ENCODE measurements around the gene OSCAR. TPM values are rescaled to one million over a fixed set of nuclear protein-coding genes. Genes with fewer than 3 reads are reported as not detected.
"Not testable (repeated sequence)": the region's sequence is repeated elsewhere in the genome, so short reads cannot be mapped to it uniquely, and the experiment has no call there.

OSCAR gene
- total and polyA plus RNA-seq, 2 of the 13 experiments (the other 11 are each of a cell fraction or from before 2014, with no cell fraction given) = 1.9 TPM; not detected in 1

DNA sequence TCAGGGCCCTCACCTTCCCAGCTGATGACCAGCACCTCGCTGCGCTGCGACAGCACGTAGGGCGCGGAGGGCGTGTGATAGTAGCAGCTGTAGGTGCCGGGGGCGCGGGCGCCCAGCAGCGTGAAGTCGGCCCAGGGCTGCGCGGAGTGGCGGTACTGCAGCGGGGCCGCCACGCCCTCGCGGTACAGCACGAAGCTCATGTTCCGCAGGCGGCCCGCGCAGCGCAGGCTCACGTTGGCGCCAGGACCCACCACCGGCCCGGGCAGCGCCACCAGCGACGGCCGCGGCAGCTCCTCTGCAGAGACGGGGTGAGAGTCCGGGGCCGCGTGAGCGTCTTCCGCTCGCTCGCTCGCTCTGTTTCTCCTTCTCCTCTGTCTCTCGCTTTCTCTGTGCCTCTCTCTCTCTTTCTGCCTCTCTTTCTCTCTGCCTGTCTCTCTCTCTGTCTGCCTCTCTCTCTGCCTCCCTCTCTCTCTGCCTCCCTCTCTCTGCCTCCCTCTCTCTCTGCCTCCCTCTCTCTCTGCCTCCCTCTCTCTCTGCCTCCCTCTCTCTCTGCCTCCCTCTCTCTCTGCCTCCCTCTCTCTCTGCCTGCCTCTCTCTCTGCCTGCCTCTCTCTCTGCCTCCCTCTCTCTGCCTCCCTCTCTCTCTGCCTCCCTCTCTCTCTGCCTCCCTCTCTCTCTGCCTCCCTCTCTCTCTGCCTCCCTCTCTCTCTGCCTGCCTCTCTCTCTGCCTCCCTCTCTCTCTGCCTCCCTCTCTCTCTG lies 4.6 kb downstream of the OSCAR start (continued):
- TF ChIP-seq, protein P1, sequence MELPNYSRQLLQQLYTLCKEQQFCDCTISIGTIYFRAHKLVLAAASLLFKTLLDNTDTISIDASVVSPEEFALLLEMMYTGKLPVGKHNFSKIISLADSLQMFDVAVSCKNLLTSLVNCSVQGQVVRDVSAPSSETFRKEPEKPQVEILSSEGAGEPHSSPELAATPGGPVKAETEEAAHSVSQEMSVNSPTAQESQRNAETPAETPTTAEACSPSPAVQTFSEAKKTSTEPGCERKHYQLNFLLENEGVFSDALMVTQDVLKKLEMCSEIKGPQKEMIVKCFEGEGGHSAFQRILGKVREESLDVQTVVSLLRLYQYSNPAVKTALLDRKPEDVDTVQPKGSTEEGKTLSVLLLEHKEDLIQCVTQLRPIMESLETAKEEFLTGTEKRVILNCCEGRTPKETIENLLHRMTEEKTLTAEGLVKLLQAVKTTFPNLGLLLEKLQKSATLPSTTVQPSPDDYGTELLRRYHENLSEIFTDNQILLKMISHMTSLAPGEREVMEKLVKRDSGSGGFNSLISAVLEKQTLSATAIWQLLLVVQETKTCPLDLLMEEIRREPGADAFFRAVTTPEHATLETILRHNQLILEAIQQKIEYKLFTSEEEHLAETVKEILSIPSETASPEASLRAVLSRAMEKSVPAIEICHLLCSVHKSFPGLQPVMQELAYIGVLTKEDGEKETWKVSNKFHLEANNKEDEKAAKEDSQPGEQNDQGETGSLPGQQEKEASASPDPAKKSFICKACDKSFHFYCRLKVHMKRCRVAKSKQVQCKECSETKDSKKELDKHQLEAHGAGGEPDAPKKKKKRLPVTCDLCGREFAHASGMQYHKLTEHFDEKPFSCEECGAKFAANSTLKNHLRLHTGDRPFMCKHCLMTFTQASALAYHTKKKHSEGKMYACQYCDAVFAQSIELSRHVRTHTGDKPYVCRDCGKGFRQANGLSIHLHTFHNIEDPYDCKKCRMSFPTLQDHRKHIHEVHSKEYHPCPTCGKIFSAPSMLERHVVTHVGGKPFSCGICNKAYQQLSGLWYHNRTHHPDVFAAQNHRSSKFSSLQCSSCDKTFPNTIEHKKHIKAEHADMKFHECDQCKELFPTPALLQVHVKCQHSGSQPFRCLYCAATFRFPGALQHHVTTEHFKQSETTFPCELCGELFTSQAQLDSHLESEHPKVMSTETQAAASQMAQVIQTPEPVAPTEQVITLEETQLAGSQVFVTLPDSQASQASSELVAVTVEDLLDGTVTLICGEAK (IDR thresholded peaks at IDR 0.05) = not testable (repeated sequence)
- TF ChIP-seq, protein P1 (CRISPR knock-in tag; IDR thresholded peaks at IDR 0.05) = peak; percentile 81; the same call in 1 of the 2 replicates
- TF ChIP-seq, protein P2, sequence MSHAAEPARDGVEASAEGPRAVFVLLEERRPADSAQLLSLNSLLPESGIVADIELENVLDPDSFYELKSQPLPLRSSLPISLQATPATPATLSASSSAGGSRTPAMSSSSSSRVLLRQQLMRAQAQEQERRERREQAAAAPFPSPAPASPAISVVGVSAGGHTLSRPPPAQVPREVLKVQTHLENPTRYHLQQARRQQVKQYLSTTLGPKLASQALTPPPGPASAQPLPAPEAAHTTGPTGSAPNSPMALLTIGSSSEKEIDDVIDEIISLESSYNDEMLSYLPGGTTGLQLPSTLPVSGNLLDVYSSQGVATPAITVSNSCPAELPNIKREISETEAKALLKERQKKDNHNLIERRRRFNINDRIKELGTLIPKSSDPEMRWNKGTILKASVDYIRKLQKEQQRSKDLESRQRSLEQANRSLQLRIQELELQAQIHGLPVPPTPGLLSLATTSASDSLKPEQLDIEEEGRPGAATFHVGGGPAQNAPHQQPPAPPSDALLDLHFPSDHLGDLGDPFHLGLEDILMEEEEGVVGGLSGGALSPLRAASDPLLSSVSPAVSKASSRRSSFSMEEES (CRISPR knock-in tag; IDR thresholded peaks at IDR 0.05) = peak; percentile 56; the same call in 1 of the 2 replicates
- TF ChIP-seq CHCHD3 (CRISPR knock-in tag; IDR thresholded peaks at IDR 0.05) = 0 out of 2 replicates have a peak, but pooled peaks have one; percentile 54
- TF ChIP-seq, protein P3, sequence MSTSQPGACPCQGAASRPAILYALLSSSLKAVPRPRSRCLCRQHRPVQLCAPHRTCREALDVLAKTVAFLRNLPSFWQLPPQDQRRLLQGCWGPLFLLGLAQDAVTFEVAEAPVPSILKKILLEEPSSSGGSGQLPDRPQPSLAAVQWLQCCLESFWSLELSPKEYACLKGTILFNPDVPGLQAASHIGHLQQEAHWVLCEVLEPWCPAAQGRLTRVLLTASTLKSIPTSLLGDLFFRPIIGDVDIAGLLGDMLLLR (CRISPR knock-in tag; IDR thresholded peaks at IDR 0.05) = peak; percentile 65; the same call in 1 of the 2 replicates
- peak; percentile 77; the same call in 1 of the 2 replicates for TF ChIP-seq NFKB2 (CRISPR knock-in tag; IDR thresholded peaks at IDR 0.05; ENCODE audit: borderline replicate concordance)
- TF ChIP-seq PRMT3 (CRISPR knock-in tag; IDR thresholded peaks at IDR 0.05; ENCODE audit: borderline replicate concordance, low read depth) = peak; percentile 75; the same call in 1 of the 2 replicates
- TF ChIP-seq, protein P4, sequence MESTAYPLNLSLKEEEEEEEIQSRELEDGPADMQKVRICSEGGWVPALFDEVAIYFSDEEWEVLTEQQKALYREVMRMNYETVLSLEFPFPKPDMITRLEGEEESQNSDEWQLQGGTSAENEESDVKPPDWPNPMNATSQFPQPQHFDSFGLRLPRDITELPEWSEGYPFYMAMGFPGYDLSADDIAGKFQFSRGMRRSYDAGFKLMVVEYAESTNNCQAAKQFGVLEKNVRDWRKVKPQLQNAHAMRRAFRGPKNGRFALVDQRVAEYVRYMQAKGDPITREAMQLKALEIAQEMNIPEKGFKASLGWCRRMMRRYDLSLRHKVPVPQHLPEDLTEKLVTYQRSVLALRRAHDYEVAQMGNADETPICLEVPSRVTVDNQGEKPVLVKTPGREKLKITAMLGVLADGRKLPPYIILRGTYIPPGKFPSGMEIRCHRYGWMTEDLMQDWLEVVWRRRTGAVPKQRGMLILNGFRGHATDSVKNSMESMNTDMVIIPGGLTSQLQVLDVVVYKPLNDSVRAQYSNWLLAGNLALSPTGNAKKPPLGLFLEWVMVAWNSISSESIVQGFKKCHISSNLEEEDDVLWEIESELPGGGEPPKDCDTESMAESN (CRISPR knock-in tag; conservative IDR thresholded peaks at IDR 0.05) = peak; percentile 82; the same call in 1 of the 2 replicates
- peak; percentile 46; the same call in 1 of the 2 replicates for TF ChIP-seq ZNF777 (CRISPR knock-in tag; IDR thresholded peaks at IDR 0.05)
- TF ChIP-seq SATB2 (CRISPR knock-in tag; IDR thresholded peaks at IDR 0.05) = peak; percentile 90
- TF ChIP-seq, protein P5, sequence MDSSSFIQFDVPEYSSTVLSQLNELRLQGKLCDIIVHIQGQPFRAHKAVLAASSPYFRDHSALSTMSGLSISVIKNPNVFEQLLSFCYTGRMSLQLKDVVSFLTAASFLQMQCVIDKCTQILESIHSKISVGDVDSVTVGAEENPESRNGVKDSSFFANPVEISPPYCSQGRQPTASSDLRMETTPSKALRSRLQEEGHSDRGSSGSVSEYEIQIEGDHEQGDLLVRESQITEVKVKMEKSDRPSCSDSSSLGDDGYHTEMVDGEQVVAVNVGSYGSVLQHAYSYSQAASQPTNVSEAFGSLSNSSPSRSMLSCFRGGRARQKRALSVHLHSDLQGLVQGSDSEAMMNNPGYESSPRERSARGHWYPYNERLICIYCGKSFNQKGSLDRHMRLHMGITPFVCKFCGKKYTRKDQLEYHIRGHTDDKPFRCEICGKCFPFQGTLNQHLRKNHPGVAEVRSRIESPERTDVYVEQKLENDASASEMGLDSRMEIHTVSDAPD (CRISPR knock-in tag; IDR thresholded peaks at IDR 0.05) = 0 out of 2 replicates have a peak, but pooled peaks have one; percentile 30
- peak; percentile 59; the same call in 1 of the 2 replicates for TF ChIP-seq TMF1 (CRISPR knock-in tag; IDR thresholded peaks at IDR 0.05; ENCODE audit: low read depth)
- peak; percentile 78 for TF ChIP-seq BORCS8-MEF2B (CRISPR knock-in tag; IDR thresholded peaks at IDR 0.05)
